ENCODE measurements around the gene VWA5B2.

DNA sequence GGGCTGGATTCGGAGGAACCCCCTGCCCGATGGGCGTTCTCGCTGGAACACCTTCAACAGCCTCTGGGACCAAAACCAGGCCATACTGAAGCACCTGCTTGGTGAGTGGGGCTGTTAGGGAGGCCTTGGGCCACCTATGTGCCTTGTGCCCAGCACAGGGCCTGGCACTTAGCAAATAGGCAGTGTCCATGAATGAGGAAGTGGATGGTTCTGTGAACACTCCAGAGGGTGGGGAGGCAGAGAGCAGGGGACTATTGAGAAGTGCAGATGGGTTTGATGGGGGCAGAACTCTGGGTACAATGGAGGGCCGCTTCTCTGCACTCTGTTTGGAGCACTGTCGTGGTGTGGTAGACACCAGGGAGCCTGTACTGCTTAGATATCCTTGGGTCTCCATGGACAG lies 48.0 kb downstream of the VWA5B2 start:
- TF ChIP-seq, protein P1, sequence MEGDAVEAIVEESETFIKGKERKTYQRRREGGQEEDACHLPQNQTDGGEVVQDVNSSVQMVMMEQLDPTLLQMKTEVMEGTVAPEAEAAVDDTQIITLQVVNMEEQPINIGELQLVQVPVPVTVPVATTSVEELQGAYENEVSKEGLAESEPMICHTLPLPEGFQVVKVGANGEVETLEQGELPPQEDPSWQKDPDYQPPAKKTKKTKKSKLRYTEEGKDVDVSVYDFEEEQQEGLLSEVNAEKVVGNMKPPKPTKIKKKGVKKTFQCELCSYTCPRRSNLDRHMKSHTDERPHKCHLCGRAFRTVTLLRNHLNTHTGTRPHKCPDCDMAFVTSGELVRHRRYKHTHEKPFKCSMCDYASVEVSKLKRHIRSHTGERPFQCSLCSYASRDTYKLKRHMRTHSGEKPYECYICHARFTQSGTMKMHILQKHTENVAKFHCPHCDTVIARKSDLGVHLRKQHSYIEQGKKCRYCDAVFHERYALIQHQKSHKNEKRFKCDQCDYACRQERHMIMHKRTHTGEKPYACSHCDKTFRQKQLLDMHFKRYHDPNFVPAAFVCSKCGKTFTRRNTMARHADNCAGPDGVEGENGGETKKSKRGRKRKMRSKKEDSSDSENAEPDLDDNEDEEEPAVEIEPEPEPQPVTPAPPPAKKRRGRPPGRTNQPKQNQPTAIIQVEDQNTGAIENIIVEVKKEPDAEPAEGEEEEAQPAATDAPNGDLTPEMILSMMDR (IDR thresholded peaks at IDR 0.05): no peak
- no peak for TF ChIP-seq POLR2A (IDR thresholded peaks at IDR 0.05)

Measured in lower leg skin (tissue), 3 donors.